ENCODE measurements around the gene KITLG. TPM values are rescaled to one million over a fixed set of nuclear protein-coding genes. Genes with fewer than 3 reads are reported as not detected.
"Not testable (repeated sequence)": the region's sequence is repeated elsewhere in the genome, so short reads cannot be mapped to it uniquely, and the experiment has no call there.

The KITLG gene
- total RNA-seq, 2 donors from 2014 or later = 3.5 to 9.6 TPM

GRCh38 chr12:88518863-88519403, 61.3 kb downstream of the KITLG start:
- DNase-seq (ENCODE audit: low spot score) = no peak
- TF ChIP-seq CTCF (IDR thresholded peaks at IDR 0.05) = no peak

GRCh38 chr12:88516811-88517210, 63.5 kb downstream of the KITLG start:
- H3K4me3 ChIP-seq = no peak overlapping the region
- no peaks in the 10 kb centered on the region for H3K36me3 ChIP-seq
- H3K4me1 ChIP-seq = peaks cover 0 to 6% of the 10 kb centered on the region in 2 donors
- DNase-seq (ENCODE audit: low spot score) = no peak
- H3K9me3 ChIP-seq = no peaks in the 10 kb centered on the region
- H3K27ac ChIP-seq = no peak overlapping the region
- no peak for TF ChIP-seq CTCF (IDR thresholded peaks at IDR 0.05)
- H3K27me3 ChIP-seq = no peaks in the 10 kb centered on the region

More at GRCh38 chr12:88518863-88519403, 61.3 kb downstream of the KITLG start:
- Histone ChIP-seq H3K4me3 (no peak overlapping the region), H3K36me3 (no peaks in the 10 kb centered on the region), H3K9me3 (no peaks in the 10 kb centered on the region), H3K27me3 (no peaks in the 10 kb centered on the region), H3K27ac (no peak overlapping the region), H3K4me1 (peaks cover 0 to 6% of the 10 kb centered on the region in 2 donors)

DNA sequence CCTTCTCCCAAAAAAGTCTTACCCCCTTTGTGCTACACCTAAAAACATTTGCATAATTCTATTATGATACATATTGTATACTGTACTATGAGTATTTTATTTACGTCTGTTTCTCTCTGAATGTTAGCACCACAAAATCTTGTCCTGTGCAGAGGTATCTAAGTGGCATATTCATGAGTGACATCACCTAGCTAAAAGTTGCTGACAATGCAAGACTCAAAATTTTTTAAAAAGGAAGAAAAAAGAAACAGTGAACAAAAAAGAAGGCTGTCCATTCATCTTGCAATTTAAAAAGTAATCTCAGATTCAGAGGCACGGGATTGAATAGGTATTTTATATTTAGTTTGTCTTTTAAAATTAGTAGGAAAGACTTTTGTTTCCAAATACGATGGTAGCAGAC, 69.4 kb downstream of the KITLG start:
- no peak for TF ChIP-seq CTCF (IDR thresholded peaks at IDR 0.05)
- H3K36me3 ChIP-seq = peaks cover 2% of the 10 kb centered on the region
- H3K27ac ChIP-seq = no peak overlapping the region
- no peak overlapping the region for H3K4me3 ChIP-seq
- H3K27me3 ChIP-seq = no peaks in the 10 kb centered on the region
- DNase-seq (ENCODE audit: low spot score) = no peak
- H3K4me1 ChIP-seq = no peaks in the 10 kb centered on the region
- no peaks in the 10 kb centered on the region for H3K9me3 ChIP-seq

GRCh38 chr12:88509851-88510250, 70.4 kb downstream of the KITLG start:
- DNase-seq (ENCODE audit: low spot score) = no peak
- H3K4me3 ChIP-seq = no peak overlapping the region
- TF ChIP-seq CTCF (IDR thresholded peaks at IDR 0.05) = no peak
- H3K27me3 ChIP-seq = no peaks in the 10 kb centered on the region
- H3K27ac ChIP-seq = no peak overlapping the region
- H3K4me1 ChIP-seq = no peaks in the 10 kb centered on the region
- H3K36me3 ChIP-seq = peaks cover 7% of the 10 kb centered on the region
- no peaks in the 10 kb centered on the region for H3K9me3 ChIP-seq

DNA sequence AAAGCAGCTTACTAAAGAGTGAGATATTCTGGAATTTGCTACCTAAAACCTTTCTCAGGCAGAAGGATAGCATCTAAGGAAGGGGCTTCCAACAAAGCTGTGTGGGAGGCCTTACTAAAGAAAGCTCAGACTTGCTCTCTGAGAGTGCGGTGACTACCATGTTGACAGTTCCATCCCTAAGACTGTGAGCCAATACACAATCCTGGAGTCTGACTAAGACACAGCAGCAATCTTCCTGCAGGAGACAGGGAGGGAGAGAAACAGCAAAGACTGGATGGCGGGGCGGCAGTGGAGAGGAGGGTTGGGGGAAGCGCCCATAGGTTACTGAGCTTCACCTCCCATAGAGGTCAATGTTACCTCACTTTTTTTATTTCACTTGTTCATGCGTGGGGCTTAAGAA, 70.9 kb downstream of the KITLG start:
- no peak for TF ChIP-seq CTCF (IDR thresholded peaks at IDR 0.05)
- no peak for DNase-seq (ENCODE audit: low spot score)
- Histone ChIP-seq H3K27ac (no peak overlapping the region), H3K27me3 (no peaks in the 10 kb centered on the region), H3K4me3 (no peak overlapping the region), H3K4me1 (no peaks in the 10 kb centered on the region), H3K36me3 (peaks cover 7% of the 10 kb centered on the region), H3K9me3 (no peaks in the 10 kb centered on the region)

DNA sequence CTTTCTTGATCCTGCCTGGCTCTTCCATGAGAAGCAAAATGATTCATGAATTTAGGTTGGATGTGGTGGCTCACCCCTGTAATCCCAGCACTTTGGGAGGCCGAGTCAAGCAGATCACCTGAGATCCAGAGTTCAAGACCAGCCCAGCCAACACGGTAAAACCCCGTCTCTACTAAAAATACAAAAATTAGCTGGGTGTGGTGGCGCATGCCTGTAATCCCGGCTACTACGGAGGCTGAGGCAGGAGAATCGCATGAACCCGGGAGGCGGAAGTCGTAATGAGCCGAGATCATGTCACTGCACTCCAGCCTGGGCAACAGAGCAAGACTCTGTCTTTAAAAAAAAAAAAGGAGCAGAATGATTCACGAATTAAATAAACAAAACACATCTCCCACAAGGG, 72.4 kb downstream of the KITLG start:
- not testable (repeated sequence) for H3K4me3 ChIP-seq; H3K9me3 ChIP-seq; H3K4me1 ChIP-seq; H3K36me3 ChIP-seq; H3K27me3 ChIP-seq; DNase-seq (ENCODE audit: low spot score); H3K27ac ChIP-seq

Data from right atrium auricular region (tissue), 2 donors.